ENCODE data around the gene RNF157. TPM values are rescaled to one million over a fixed set of nuclear protein-coding genes. Genes with fewer than 3 reads are reported as not detected.

The RNF157 gene
- total RNA-seq, 1 experiment from 2014 or later: 4.6 TPM

GRCh38 chr17:76166906-76167305 lies 73.4 kb downstream of the RNF157 start:
- H3K36me3 ChIP-seq: no peaks in the 10 kb centered on the region
- H3K4me1 ChIP-seq (replicated peaks): peaks cover 32% of the 10 kb centered on the region
- no peak for DNase-seq (ENCODE audit: low read depth in 1 of 2, low spot score in 2 of 2)
- H3K27me3 ChIP-seq (replicated peaks): no peaks in the 10 kb centered on the region
- H3K27ac ChIP-seq: no peak overlapping the region
- no peak overlapping the region for H3K4me3 ChIP-seq
- no peaks in the 10 kb centered on the region for H3K9me3 ChIP-seq (replicated peaks)

- DNase-seq (ENCODE audit: low read depth in 1 of 2, low spot score in 2 of 2): peak; percentile 27 to 46
- H3K9me3 ChIP-seq (replicated peaks): no peaks in the 10 kb centered on the region
- H3K4me3 ChIP-seq: no peak overlapping the region
- H3K36me3 ChIP-seq: no peaks in the 10 kb centered on the region
- H3K4me1 ChIP-seq (replicated peaks): peaks cover 38% of the 10 kb centered on the region
- no peaks in the 10 kb centered on the region for H3K27me3 ChIP-seq (replicated peaks)
- H3K27ac ChIP-seq: no peak overlapping the region
These were observed 74.1 kb downstream of the RNF157 start for GRCh38 chr17:76166168-76166567.

DNA sequence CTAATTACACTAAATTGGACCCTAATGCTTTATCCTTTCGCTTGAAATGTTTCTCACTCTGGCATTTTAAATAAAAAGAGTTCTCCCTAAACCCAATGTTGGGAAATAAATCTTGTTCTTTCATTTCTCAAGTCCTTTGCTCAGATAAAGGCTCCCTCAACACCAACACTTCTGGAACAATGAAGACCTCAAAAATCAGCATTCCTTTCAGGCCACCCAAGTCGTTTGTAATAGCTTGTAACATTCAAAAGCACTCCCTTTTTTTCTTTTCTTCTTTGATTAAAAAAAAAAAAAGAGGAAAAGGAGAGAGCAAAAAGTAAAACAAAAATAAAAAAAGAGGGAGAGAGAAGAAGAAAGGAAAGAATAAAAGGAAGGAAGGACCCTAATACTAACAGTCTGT lies 76.0 kb downstream of the RNF157 start:
- peak overlapping the region; percentile 11 for H3K4me3 ChIP-seq
- peak; percentile 79 to 89 for DNase-seq (ENCODE audit: low read depth in 1 of 2, low spot score in 2 of 2)
- H3K27me3 ChIP-seq (replicated peaks): no peaks in the 10 kb centered on the region
- no peaks in the 10 kb centered on the region for H3K36me3 ChIP-seq
- peak overlapping the region; percentile 82 for H3K27ac ChIP-seq
- H3K9me3 ChIP-seq (replicated peaks): no peaks in the 10 kb centered on the region
- H3K4me1 ChIP-seq (replicated peaks): peaks cover 43% of the 10 kb centered on the region

DNA sequence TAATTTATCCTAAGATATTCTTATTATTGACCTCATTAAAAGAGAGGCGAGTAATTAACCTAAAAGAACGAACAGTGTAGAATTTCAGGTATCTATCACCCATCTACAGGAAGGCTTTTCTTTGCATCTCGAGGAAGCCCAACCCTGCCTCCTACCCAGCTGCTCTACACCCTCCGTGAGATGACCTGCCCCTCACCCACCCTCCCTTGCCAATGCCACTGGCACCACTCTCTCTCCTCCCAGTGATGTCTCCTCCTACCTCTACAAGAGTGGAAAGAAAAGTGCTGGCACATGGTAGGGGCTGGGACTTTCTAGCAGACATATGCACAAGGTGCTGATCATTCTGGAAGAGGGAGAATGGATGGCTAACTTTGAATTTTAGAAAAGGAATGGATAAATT lies 76.4 kb downstream of the RNF157 start:
- Histone ChIP-seq H3K9me3 (replicated peaks) (no peaks in the 10 kb centered on the region), H3K27me3 (replicated peaks) (no peaks in the 10 kb centered on the region)

GRCh38 chr17:76161619-76162266 lies 78.5 kb downstream of the RNF157 start:
- peak in 1 of 2 experiments; percentile 42 for DNase-seq (ENCODE audit: low read depth in 1 of 2, low spot score in 2 of 2)
- Histone ChIP-seq H3K36me3 (no peaks in the 10 kb centered on the region), H3K9me3 (replicated peaks) (no peaks in the 10 kb centered on the region)

More for the DNA sequence above, 76.4 kb downstream of the RNF157 start:
- H3K36me3 ChIP-seq: no peaks in the 10 kb centered on the region
- H3K4me3 ChIP-seq: no peak overlapping the region
- DNase-seq (ENCODE audit: low read depth in 1 of 2, low spot score in 2 of 2): peak in 1 of 2 experiments; percentile 64
- peak overlapping the region; percentile 82 for H3K27ac ChIP-seq
- H3K4me1 ChIP-seq (replicated peaks): peaks cover 43% of the 10 kb centered on the region

GRCh38 chr17:76160896-76161528 lies 79.3 kb downstream of the RNF157 start:
- no peak overlapping the region for H3K4me3 ChIP-seq

More at GRCh38 chr17:76161619-76162266, 78.5 kb downstream of the RNF157 start:
- H3K27me3 ChIP-seq (replicated peaks): no peaks in the 10 kb centered on the region
- H3K4me3 ChIP-seq: no peak overlapping the region
- H3K4me1 ChIP-seq (replicated peaks): peaks cover 43% of the 10 kb centered on the region
- no peak overlapping the region for H3K27ac ChIP-seq

GRCh38 chr17:76159157-76159556 lies 81.1 kb downstream of the RNF157 start:
- Histone ChIP-seq H3K9me3 (replicated peaks) (no peaks in the 10 kb centered on the region), H3K27me3 (replicated peaks) (no peaks in the 10 kb centered on the region), H3K4me3 (no peak overlapping the region), H3K4me1 (replicated peaks) (peaks cover 21% of the 10 kb centered on the region), H3K27ac (no peak overlapping the region), H3K36me3 (no peaks in the 10 kb centered on the region)
- DNase-seq (ENCODE audit: low read depth in 1 of 2, low spot score in 2 of 2): peak in 1 of 2 experiments; percentile 36

More at GRCh38 chr17:76160896-76161528, 79.3 kb downstream of the RNF157 start:
- Histone ChIP-seq H3K4me1 (replicated peaks) (peaks cover 40% of the 10 kb centered on the region), H3K27me3 (replicated peaks) (no peaks in the 10 kb centered on the region), H3K27ac (no peak overlapping the region), H3K9me3 (replicated peaks) (no peaks in the 10 kb centered on the region), H3K36me3 (no peaks in the 10 kb centered on the region)
- DNase-seq (ENCODE audit: low read depth in 1 of 2, low spot score in 2 of 2): no peak

DNA sequence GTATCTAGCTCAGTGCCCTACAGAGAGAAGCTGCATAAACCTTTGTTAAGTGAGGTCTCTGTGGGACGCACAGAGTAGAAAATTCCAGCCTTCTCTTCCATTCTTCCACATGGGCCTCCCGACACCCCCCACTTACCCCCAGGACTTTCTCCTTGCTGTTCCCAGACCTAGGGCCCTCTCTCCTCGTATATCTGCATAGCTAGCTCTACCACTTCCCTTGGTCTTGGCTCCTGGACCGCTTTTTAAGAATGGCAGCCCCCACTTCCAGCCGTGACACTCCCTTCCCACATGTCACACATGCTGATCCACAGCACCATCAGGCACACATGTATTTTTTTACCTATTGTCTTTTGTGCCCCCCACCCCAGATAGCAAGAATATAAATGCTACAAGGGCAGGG lies 82.5 kb downstream of the RNF157 start:
- H3K36me3 ChIP-seq: no peaks in the 10 kb centered on the region

DNA sequence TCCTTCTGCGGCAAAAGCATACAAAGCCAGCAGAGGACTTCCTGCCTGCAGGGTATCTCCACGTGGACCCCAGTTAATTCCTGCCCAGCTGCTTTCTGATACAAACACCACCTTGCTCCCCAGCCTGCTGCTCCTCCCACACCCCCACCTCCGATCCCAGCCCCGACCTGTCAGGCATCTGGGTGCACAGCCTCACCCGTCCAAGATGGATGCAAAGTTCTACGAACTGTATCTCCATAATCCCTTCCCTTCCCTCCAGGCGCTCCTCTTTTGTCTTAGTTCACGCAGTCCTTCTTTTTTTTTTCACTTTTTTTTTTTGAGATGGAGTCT lies 83.7 kb downstream of the RNF157 start:
- DNase-seq (ENCODE audit: low read depth in 1 of 2, low spot score in 2 of 2): no peak
- Histone ChIP-seq H3K9me3 (replicated peaks) (no peaks in the 10 kb centered on the region), H3K4me1 (replicated peaks) (peaks cover 10% of the 10 kb centered on the region), H3K27me3 (replicated peaks) (no peaks in the 10 kb centered on the region), H3K4me3 (no peak overlapping the region), H3K36me3 (no peaks in the 10 kb centered on the region), H3K27ac (no peak overlapping the region)

More for the DNA sequence above, 82.5 kb downstream of the RNF157 start:
- Histone ChIP-seq H3K4me1 (replicated peaks) (peaks cover 11% of the 10 kb centered on the region), H3K27me3 (replicated peaks) (no peaks in the 10 kb centered on the region), H3K27ac (no peak overlapping the region), H3K9me3 (replicated peaks) (no peaks in the 10 kb centered on the region), H3K4me3 (no peak overlapping the region)
- no peak for DNase-seq (ENCODE audit: low read depth in 1 of 2, low spot score in 2 of 2)

- Histone ChIP-seq H3K27ac (no peak overlapping the region), H3K4me1 (replicated peaks) (peaks cover 5% of the 10 kb centered on the region), H3K36me3 (no peaks in the 10 kb centered on the region), H3K4me3 (no peak overlapping the region), H3K9me3 (replicated peaks) (no peaks in the 10 kb centered on the region), H3K27me3 (replicated peaks) (no peaks in the 10 kb centered on the region)
- no peak for DNase-seq (ENCODE audit: low read depth in 1 of 2, low spot score in 2 of 2)
These were observed 84.2 kb downstream of the RNF157 start for GRCh38 chr17:76155988-76156661.

GRCh38 chr17:76154936-76155845 lies 85.1 kb downstream of the RNF157 start:
- Histone ChIP-seq H3K4me1 (replicated peaks) (no peaks in the 10 kb centered on the region), H3K27ac (no peak overlapping the region), H3K36me3 (no peaks in the 10 kb centered on the region), H3K27me3 (replicated peaks) (no peaks in the 10 kb centered on the region), H3K9me3 (replicated peaks) (no peaks in the 10 kb centered on the region), H3K4me3 (no peak overlapping the region)
- no peak for DNase-seq (ENCODE audit: low read depth in 1 of 2, low spot score in 2 of 2)

- Histone ChIP-seq H3K27ac (no peak overlapping the region), H3K4me1 (replicated peaks) (no peaks in the 10 kb centered on the region), H3K36me3 (no peaks in the 10 kb centered on the region), H3K27me3 (replicated peaks) (no peaks in the 10 kb centered on the region), H3K9me3 (replicated peaks) (no peaks in the 10 kb centered on the region), H3K4me3 (no peak overlapping the region)
- DNase-seq (ENCODE audit: low read depth in 1 of 2, low spot score in 2 of 2): no peak
These were observed 86.0 kb downstream of the RNF157 start for GRCh38 chr17:76154292-76154691.

DNA sequence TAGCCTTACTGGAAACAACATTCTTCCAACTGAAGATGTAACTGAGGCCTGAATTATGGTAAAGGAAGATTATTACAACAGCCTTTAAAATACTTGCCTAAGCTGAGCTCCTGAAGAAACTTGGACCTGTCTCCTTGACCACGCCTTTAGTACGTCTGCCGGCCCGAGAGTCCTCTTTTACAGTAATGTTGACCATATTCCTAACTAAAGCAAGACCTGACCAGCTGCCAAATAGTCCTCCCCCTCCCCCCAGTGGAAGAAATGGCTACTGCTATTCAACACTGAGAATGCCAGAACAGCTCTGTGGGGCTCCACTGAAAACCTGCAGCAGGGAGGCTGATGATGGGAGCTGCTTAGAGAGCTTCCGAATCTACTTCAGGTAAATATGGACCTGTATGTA lies 86.7 kb downstream of the RNF157 start:
- DNase-seq (ENCODE audit: low read depth in 1 of 2, low spot score in 2 of 2): no peak
- Histone ChIP-seq H3K27me3 (replicated peaks) (no peaks in the 10 kb centered on the region), H3K9me3 (replicated peaks) (no peaks in the 10 kb centered on the region), H3K4me1 (replicated peaks) (no peaks in the 10 kb centered on the region), H3K4me3 (no peak overlapping the region), H3K36me3 (no peaks in the 10 kb centered on the region), H3K27ac (no peak overlapping the region)
